Stimulated activated CD8-positive, alpha-beta memory T cell treated with anti-CD3 and anti-CD28 coated beads, Interleukin-7, amount 100 ng/mL, for 24 hours (primary cell): ENCODE results near the gene CDH5.

Source experiments
- DNase-seq: peaks from one replicate; pipeline ENCODE4 v3.0.0-alpha.2; 2020; ENCODE audit warnings: low read depth

Gene CDH5

DNA sequence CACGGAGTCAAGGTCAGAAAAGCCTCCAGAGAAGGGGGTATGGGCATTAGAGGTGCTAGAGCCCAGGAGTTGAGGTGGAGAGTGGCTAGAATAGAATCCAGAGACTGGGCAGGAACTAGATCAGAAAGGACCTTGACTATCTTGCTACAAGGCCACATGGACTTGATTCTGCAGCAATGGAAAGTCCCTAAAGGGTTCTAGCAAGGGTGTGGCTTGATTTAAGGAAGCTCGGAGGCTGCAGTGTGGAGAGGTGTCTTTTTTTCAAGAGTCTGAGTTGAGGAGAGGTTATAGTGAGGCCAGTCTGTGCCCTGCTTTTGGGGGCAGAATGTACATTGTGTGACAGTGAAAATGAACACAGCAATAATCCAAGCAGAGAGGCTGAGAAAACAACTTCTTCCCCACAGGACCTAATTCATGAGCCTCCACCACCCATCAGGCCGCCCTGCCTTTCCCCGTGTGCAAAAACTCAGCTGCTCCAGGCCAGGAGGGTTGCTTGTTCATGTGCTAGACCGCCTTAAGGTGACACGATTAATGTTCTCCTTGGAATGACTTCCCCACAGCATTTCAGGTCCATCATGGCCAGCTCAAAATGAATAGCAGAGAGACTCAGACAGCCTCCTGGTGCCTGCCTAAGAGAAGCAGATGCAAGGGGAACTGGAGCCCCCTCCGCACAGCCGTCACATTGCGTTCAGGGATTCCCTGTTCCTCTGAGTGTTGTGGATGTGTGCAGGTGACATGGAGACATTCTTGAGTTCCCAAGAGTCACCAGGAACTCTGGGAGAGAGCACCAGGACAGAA lies 51.9 kb downstream of the CDH5 start:
- DNase-seq, result no peak

DNA sequence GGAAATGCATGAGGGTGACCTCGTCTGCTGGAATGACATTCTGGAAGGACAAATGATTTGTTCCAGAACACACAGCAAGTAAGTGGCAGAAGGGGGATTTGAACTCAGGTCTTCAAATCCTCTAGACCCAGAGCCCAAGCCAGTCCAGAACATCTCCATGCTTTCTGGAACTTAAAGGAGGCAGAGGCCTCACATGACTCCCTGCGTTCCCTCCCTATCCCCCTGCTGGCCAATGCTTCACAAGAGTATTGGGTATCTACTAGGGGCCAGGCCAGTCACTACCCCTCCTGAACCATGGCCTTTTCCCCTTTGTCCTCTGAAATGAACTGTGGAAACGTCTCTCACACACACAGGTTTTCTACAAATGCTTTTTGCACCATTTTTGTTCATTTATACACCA lies 53.0 kb downstream of the CDH5 start:
- DNase-seq, result no peak

DNA sequence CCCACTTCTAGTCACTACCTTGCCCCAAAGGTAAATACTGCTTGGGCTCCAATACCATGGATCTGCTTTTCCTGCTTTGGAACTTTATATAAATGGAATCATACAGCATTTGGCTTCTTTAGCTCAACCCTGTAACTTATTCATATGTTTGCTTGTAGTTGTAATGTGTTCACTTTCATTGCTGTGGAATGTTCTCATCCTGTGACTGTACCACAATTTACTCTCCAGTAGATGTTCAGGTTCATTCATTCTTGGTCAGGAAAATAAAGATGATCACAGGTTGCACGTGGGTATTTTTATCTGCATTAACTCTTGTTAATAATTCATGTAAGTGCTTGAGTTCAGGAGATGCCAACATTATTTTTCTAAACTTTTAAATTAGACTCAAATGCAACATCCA lies 53.9 kb downstream of the CDH5 start:
- no peak for DNase-seq

DNA sequence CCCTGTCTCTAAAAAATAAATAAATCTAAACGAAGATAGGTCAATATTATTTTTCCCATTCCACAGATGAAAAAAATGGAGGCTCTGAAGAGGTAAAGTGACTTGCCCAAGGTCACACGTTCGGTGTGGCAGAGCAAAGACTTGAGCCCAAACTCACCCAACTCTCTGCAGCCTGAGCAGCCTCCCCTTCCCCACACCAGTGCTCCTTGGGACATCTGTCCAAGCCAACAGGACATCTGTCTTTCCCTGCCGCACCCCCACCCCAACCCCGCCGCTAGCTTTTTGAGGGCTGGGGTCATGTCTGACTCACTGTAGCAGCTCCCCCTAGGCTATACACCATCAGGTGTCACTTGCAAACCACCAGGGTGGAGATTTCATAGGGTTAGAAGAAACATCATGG lies 55.4 kb downstream of the CDH5 start:
- no peak for DNase-seq

DNA sequence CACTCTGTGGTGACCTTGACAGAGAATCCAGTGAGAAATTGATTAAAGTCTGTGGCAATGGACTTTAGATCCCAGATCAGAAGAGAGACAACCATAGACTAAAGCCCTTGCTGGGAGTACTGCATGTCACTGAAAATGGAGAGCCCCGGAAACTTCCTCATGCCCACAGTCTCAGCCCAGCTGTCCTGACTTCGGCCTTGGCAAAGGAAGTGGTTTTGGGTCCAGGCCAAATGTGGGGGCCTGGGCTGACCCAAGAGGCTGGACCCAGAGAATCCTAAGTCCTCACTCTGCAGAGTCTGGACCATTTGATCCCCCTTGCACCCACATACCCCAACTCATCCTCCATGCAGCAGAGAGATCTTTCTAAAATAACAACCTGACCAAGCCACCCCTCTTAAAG lies 55.9 kb downstream of the CDH5 start:
- DNase-seq, result no peak

DNA sequence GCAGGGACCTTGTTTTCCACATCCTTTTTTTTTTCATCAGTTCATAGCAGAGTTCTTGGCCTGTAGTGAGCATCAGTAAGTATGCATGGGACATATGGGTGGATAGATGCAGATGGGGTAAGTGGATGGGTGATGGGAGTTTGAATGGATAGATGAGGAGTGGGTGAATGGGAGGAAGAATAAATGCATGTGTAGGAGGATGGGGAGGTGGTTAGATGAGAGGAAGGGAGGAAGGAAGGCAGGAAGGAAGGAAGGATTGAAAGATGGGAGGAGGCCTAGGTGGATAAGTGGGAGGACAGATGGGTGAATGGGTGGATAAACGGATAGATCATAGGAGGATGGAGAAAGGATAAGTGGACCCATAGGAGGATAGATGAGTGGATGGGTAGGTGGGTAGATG lies 56.7 kb downstream of the CDH5 start:
- no peak for DNase-seq

DNA sequence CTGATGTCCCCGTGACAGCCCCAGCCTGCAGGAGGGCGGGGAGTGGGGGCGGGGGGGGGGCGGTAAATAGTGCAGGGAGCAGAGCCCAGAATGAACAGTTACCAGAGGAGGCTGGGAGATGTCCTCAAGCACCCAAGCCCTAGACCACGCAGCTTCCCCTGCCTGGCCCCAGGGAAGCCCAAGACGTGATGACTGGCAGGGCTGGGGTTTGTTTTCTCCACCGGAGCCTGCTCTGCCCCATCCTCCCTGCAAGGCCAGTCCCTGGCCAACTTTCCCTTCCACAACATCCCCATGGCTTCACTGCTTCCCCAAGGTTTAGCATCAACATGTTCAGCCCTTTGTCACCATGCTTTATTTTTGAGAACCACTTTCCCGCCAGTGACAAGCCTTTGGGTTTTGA lies 59.2 kb downstream of the CDH5 start:
- DNase-seq, result no peak

DNA sequence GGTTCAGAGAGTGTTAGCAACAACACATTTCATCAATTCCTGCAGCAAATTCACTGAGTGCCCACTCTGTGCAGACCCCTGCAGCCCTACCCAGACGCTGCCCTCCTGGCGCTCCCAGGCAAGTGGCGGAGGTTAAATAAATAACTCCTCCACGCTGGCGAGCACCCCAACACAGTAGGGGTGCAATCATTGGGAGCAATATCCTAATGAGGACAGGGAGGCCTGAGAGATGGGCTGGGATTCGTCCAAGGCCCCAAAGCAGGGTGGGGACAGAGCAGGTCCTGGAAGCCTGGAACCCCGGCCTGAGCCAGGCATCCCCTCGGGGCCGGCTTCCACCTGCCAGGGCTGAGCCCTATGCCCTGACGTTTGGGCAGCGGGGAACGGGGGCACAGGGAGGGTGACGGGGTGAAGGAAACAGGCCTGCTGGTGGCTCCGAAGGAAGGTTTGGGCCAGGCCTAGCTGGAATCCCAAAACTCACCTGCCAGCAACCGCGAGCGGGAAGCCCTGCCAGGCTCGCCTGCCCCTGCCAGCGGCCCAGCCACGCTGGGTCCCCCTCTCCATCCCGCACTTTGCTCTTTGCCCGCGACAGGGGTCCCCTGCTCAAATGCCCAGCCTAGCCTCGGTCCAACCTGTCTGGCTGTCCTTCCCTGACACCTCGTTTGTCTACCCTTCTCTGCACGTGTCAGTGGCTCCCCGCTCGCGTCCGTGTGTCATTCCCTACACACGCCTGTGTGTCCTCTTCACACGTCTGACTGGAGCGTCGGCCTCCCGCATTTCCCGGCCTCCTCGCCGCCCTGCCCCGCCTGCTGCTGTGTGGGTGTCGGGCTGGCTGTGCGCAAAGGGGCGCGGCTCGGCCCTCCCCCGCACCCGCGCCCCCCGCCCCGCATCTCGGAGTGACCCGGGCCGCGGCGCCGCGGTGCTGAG lies 59.9 kb downstream of the CDH5 start:
- no peak for DNase-seq

DNA sequence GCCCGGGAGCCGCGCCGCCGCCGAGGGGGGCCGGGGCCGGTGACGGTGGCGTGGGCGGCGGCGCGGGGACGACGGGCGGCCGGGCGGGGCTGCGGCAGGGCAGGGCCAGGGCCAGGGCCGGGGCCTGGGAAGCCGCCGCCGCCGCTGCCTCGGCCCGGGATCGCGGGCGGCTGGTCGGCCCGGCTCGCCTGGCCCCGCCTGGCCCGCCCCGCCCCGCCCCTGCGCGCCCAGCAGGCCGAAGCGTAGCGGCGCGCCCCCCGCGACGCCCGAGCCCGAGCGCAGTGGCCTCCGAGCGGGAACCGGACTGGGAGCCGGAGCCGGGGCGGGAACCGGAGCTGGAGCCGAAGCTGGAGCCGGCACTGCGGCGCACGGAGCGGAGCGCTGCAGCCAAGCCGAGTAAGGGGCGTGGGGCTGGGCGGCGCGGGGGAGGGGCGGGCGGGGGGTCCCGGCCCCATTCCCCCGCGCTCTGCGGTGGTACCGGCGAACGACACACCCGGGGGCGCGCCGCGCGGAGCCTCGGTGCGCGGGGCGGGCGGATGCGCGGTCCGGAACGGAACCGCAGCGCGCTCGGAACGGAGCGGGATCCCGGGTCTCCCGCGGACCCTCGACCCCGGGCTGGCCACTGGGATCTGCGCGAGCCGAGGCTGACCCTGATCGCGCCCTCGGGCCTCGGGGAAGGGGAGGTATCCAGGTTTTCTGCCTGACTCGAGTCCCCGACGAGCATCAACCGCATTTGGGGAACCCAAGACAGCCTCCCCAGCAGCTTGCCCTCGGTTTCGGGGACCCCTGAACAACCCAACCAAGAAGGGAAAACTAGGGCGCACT lies 60.8 kb downstream of the CDH5 start, which contains the start of gene BEAN1:
Gene BEAN1, plus strand, starts transcription at position 260 of the 825 bp plus-strand sequence. CDS start 10,382 bp downstream, outside the sequence.
- DNase-seq, result no peak

DNA sequence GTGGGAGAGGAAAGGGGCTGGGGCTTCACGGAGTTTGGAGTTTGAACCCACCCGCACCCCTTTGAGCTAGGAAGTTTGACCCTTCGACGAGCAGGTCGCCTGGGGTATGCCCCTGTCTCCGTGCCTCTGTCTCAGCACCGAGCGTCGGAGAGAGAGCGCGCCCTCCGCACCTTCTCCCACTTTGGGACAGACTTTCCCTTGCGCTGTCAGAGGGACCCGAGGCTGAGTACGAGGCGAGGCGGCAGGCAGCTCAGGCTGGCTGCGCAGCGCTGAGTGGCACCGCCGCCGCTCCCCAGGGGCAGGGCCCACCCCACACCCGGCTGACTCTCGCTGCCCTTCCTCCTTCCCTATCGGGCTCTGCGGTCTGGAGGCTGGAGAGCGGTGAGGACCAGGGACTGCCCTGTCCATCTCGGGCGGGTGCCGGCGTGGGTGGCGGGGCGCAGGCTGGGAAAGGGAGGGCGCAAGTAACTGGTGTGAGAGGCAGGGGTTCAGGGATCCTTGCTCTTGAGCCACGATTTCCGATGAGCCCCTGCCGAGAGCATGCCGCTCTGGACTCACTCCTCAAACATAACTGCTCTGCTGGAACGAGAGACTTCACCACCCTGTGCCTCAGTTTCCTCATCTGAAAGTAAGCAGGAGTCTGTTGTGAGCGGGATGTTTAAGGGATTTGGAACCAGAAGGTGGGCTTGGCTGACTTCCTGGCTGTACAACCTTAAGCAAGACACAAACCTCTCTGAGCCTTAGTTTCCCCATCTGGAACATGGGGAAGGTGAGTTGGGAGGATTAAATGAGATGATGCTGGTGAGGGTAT lies 61.6 kb downstream of the CDH5 start:
- DNase-seq, result no peak

DNA sequence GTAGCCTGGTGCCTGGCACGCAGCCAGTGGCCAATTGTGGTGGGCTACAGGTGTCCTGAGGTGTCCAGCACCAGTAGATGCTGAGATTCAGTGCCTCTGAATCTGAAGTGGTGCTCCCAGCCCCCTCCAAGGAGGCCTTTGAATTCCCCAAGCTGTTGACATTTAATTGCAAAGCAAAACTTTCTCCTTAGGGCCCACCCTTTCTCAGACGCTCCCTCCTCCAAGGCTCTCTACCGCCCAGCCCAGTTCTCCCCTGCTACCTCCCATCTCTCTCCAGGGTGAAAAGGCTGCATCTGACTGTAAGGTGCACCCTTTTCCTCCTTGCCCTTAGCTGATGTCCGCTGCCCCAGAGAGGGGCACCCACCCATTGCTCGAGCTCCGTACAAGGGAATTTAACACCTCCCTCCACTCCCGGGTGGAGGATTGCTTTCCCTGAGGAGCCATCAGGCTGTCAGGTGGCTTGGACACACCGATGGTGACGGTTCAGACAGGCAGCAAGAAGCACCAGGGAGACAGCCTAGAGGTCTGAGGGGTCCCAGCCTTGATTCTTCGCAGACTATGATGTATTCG lies 62.3 kb downstream of the CDH5 start:
- DNase-seq, result no peak

DNA sequence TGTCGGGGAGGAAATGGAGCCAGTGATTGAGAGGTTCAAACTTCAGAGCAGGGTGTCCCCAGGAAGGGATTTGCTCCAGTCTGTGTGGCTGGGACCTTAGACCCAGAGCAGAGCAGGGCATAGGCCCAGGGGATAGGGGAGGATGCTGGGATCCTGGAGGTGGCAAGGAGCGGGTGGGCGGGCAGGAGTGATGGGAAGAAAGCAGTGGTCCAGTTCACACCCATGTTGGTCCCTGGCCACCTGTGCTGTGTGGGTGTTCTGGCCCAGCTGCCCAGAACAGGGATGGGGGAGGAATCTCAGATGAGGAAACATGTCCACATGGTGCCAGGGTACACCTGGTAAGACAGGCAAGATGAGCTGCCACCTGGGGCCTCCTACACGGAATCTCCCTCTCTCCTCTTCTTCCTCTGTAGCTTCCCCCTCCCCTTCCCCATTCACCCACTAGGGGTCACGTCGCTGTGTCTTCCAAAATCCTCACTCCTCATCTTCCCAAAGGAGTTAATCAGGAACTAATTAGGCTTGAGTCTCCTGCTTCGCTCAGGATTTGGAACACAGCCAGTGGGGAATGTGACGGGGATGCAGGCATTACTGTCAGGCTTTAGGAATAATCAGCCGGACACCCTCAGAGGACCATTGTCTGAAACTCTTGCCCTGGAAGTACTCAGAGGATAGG lies 62.9 kb downstream of the CDH5 start:
- no peak for DNase-seq

DNA sequence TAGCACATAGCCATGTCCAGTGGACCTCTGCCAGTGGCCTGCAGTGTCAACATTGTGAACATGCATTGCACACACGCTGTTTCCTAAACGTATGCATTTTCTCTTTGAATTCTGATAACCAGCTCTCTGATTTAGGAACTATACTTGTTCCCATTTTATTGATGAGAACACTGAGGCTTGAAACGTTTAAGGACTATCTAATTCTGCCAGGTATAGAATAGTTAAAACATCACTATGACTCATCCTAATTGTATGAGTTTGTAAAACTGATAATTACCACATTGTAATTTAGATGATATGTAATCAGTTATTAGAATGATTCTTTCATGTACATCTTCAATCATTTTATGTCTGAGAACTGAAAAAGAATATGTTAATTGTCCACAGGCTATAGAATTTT lies 63.7 kb downstream of the CDH5 start:
- no peak for DNase-seq

DNA sequence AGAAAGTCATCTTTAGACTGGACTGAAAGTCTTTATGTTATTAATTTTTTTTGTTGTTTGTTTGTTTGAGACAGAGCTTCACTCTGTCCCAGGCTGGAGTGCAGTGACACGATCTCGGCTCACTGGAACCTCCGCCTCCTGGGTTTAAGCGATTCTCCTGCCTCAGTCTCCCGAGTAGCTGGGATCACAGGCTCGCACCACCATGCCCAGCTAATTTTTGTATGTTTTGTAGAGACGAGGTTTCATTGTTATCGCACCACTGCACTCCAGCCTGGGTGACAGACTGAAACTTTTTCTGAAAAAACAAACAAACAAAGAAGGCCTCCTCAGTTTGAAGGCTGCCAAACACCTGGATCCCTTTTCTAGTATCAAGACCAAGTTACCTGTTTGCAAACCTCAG lies 65.3 kb downstream of the CDH5 start:
- no peak for DNase-seq

DNA sequence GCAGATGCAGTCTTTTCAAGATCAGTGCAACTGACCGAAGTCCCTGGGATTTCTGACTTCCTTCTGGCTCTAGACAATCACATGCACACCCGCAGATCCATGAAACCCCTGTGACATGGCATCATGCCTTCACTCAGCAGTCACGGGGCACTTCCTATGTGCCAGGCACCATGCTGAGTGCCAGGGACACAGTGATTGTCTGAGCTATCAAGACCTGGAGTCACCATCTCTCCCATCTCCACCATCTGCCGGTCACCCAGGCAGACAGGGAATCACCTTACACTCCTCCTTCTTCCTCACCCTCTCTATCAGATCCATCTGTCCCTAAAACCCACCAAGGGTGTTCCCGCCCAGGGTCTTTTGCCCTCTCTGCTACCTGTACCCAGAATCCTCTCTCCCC lies 65.9 kb downstream of the CDH5 start:
- no peak for DNase-seq

DNA sequence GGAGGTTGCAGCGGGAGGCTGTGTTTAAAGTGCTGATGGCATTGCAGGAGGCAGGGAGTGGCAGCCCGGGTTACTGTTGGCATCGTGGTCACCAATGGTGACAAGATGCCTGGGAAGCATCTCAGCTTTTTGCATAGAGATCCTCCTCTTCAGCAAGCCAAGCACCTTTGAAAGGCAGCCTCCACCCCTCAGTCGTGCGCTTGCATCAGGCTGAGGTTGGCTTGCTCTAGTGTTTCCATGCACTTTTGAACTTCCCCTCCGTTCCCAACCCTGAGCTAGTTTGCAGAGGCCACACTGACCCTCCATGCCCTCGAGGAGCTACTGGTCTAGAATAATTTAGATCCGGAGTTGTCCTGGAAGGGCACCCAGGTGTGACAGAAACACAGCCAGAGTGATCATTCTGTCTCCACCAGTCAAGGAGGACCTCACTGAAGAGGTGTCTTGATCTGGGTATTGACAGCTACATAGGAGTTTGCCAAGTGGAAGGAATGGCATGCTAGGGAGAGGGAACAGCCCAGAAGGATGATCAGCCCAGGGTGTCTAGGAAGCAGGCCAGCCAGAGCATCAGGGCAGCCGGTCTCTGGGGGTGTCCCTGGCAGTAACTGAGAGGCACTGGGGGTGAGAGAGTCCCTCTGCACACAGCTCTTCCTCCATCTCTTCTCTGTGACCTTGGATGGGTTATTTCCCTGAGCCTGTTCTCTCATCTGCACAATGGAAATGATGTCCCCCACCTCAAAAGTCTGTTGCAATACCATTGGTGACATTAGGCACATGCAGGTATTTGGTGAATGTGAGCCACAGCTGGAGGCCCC lies 68.3 kb downstream of the CDH5 start:
- DNase-seq, result no peak

DNA sequence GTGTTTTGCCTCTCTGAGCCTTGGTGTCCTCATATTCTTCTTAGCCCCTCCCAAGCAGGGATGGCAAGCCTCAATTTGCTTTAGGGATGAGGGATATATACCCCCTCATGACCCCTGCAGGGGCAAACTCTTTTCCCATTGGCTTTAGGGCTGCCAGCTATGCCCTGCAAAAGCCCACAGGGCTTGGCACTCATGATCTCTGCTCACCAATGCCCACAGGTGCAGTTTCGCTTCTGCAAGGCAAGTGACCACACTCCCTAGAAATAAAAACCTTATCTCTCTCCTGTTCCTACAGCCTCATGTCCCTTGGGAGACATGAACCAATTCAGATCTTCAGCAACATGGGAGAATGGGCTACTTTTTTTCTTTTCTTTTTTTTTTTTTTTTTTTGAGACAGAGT lies 69.4 kb downstream of the CDH5 start:
- DNase-seq, result no peak

DNA sequence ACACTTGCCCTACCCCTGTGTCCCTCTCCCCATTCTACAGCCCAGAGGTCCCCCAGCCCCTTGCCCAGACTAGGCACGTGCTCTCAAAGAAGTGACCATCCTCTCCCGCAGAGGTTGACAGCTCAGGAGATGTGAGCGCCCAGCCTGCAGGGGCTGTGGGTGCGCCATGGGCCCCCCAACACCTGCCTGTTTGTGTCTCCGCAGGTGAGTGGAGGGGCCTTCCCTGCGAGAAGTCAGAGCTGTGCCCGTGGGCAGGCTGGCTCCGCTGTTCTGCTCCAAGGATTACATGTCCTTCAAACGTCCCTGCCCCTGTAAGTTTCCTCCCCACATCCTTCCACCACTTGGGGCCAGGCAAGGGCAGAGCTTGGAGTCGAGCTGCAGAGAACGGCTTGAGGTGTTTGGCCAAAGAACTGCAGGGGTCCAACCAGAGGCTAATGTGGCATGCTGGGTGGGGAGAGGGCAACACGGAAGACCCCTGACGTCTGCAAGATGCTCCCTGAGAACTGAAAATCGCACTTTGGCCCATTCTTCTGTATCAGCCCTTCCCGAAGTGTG lies 71.0 kb downstream of the CDH5 start:
- DNase-seq, result no peak

DNA sequence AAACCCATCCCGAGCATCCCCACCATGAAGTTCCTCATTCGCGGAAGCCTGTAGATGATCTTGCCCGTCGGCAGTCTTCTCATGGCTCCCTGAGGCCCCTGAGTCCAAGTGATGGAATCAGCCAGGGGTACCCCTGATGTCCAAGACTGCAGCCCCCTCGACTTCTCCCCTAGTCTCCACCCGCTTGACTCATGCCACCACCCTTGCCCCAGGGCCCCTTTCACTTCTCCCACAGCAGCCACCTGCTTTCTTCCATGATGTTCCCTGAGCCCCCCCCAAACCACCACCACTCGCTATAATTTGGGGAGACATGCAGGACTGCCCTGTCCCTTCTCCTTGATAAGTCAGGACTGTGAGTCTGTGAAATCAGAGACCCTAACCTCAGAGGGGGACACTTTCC lies 72.0 kb downstream of the CDH5 start:
- no peak for DNase-seq
